Glomerular visceral epithelial cell (primary cell): ENCODE results near the gene HBG1.

Experiments
- DNase-seq: peaks from one replicate; pipeline ENCODE4 v3.0.0-alpha.2; 2016; ENCODE audit errors: extremely low spot score

HBG1 gene

GRCh38 chr11:5227681-5228080 is 22.0 kb downstream of the HBG1 start:
- no peak for DNase-seq

GRCh38 chr11:5226732-5227310 is 22.8 kb downstream of the HBG1 start, which contains the start of gene HBB:
Gene HBB, minus strand, starts transcription at chr11:5227071. Its CDS starts 50 bp downstream, at chr11:5227021.
- no peak for DNase-seq

- no peak for DNase-seq
Measured at GRCh38 chr11:5225480-5225871, 24.2 kb downstream of the HBG1 start.

GRCh38 chr11:5224538-5225479 is 24.8 kb downstream of the HBG1 start:
- DNase-seq = no peak

GRCh38 chr11:5223686-5224085 is 26.0 kb downstream of the HBG1 start:
- DNase-seq = no peak

- DNase-seq = no peak
Measured at GRCh38 chr11:5223146-5223545, 26.5 kb downstream of the HBG1 start.

GRCh38 chr11:5210376-5210885 is 39.2 kb downstream of the HBG1 start:
- no peak for DNase-seq

GRCh38 chr11:5204787-5205186 is 44.9 kb downstream of the HBG1 start:
- peak; percentile 69 for DNase-seq

- DNase-seq = no peak
Measured at GRCh38 chr11:5203366-5203765, 46.3 kb downstream of the HBG1 start.

- no peak for DNase-seq
Measured at GRCh38 chr11:5200582-5200981, 49.1 kb downstream of the HBG1 start, which contains the start of gene OR51V1. Gene OR51V1, minus strand, starts transcription at chr11:5200682. Its CDS starts 0 bp downstream, at chr11:5200682.

GRCh38 chr11:5198285-5198684 is 51.4 kb downstream of the HBG1 start:
- DNase-seq = no peak
